D341Med (cell line): ENCODE results near the gene SLC48A1.
A peak's percentile ranks its signal among the peaks of the same experiment; 100 is the strongest.
"Not testable (repeated sequence)": the region's sequence is repeated elsewhere in the genome, so short reads cannot be mapped to it uniquely, and the experiment has no call there.

Experiments used
- DNase-seq: peaks from one replicate; pipeline ENCODE4 v3.0.0; 2012; ENCODE audit warnings: low spot score

Gene SLC48A1

GRCh38 chr12:47811581-47812484 is 38.8 kb downstream of the SLC48A1 start:
- no peak for DNase-seq

- no peak for DNase-seq
Observed at GRCh38 chr12:47812797-47813510, 39.9 kb downstream of the SLC48A1 start.

GRCh38 chr12:47813511-47814196 is 40.6 kb downstream of the SLC48A1 start:
- DNase-seq = no peak

GRCh38 chr12:47814539-47815170 is 41.6 kb downstream of the SLC48A1 start:
- no peak for DNase-seq

GRCh38 chr12:47815447-47815846 is 42.4 kb downstream of the SLC48A1 start:
- not testable (repeated sequence) for DNase-seq

GRCh38 chr12:47816403-47817271 is 43.6 kb downstream of the SLC48A1 start:
- no peak for DNase-seq

GRCh38 chr12:47817272-47818006 is 44.4 kb downstream of the SLC48A1 start:
- DNase-seq = no peak

- DNase-seq = no peak
Observed at GRCh38 chr12:47818007-47818376, 45.0 kb downstream of the SLC48A1 start.

- no peak for DNase-seq
Observed at GRCh38 chr12:47818467-47819137, 45.6 kb downstream of the SLC48A1 start.

GRCh38 chr12:47819138-47819895 is 46.3 kb downstream of the SLC48A1 start:
- no peak for DNase-seq

GRCh38 chr12:47819896-47820630 is 47.0 kb downstream of the SLC48A1 start, which contains the start of gene HDAC7:
Gene HDAC7, minus strand, starts transcription at chr12:47819903. Its CDS starts 118 bp downstream, at chr12:47819785.
- DNase-seq = peak; percentile 89

GRCh38 chr12:47820631-47821345 is 47.8 kb downstream of the SLC48A1 start:
- no peak for DNase-seq

- no peak for DNase-seq
Observed at GRCh38 chr12:47821346-47821706, 48.3 kb downstream of the SLC48A1 start.

GRCh38 chr12:47822401-47822800 is 49.4 kb downstream of the SLC48A1 start:
- no peak for DNase-seq

- DNase-seq = no peak
Observed at GRCh38 chr12:47822863-47823262, 49.8 kb downstream of the SLC48A1 start.

GRCh38 chr12:47823422-47824086 is 50.5 kb downstream of the SLC48A1 start:
- DNase-seq = no peak

- DNase-seq = no peak
Observed at GRCh38 chr12:47824198-47824597, 51.2 kb downstream of the SLC48A1 start.
